Measurements from ENCODE around the gene SYNPR.
A peak's percentile ranks its signal among the peaks of the same experiment; 100 is the strongest.

Gene SYNPR

DNA sequence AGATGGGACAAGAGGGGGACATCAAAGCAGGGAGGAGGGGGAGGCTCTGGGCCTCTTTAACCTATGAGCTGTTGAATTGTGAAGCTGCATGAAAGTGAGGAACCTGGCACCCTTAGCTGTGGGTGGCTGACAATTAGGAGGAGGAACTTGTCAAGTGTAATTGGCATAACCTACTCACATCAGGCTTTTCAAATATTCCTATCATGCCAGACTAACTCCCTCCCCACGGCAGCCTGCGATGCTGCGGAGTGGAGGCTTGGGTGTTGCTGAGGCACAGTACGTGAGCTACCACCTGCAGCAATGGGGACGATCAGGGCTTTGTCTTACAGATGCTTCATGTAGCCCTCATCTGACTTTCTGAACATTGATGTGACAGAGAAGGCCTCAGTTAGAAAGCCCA is 193.7 kb downstream of the SYNPR start:
- DNase-seq (ENCODE audit: low read depth, low spot score): no peak

DNA sequence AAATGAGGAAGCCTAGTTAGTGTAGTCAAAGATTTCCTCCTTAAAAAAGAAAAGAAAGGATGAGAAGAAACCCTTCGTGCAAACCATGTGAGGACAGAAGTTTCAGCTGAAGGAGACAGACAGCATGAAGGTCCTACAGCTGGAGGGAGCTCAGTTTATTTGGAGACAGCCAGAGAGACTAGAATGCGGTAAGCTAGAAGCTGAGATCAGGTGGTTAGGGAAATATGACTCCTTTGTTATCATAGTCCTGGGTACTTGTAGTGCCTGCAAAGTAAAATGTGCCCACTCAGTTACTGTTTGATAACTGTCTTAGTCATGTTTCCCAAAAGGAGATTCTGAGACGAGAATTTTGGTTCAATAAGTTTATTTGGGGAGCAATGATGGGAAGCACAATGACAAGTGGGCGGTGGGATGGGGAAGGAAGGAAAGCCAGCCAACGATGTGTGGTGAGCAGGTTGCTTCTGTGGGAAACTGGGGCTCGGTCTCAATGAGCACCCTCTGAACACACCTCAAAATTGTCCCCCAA is 195.6 kb downstream of the SYNPR start:
- DNase-seq (ENCODE audit: low read depth, low spot score): no peak

DNA sequence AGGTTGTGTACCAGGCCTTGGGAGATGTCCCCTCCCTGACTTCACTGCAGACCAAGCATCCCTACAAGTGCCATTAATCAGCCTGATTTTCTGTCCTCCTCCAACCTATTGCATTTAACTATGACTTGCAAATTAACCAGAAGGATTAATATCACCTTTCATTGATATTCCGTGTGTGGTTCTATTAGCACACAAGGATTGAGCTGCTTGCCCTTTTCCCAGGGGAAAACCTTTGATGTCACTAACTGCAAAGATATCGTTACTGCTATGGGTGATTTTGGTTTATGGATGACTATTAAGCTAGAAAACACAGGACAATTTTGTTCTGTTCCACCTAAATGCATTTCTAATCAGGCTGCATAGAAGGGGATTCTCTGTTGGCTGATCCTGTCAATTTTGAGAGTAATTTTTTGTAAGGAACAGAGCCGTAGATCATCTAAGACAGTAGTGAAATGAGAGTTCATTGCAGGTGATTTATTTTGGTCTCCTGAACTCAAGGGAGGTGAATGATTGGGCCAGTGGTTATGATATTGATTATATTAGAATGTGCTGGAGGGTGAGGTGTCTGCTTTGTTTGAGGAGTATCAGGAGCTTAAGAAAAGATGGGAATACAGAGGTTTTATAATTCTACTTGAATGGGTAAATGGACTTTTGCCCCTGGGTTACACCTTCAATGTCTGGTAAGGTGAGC is 196.9 kb downstream of the SYNPR start:
- DNase-seq (ENCODE audit: low read depth, low spot score): no peak

DNA sequence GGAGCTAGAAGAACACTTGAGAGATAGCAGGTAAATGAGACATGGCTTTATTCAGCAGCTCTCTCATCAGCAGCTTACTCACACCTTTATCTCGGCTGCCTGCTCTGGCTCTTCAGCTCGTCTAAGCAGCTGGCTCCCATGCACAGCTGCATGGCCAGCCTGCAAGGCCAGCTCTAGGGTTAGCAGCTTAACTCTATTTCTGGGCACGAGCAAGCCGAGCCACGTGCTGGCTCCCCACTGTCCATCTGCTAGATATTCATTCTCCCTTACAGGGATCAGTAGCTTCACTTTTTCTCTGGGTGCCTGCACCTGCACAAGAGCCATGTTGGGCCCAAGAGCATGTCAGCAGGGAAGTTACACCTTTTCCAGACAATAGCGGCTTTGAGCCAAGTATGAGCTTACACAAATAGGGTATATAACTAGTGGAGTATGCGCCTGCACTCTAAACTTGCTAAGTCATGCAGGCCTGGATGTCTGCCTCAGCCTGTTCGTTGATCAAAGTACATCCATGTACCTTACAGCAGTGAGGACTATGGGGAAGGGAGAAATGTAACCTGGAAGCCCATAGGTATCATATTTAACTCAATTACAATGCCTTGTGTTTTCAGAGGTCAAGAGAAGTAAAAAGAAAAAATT is 199.5 kb downstream of the SYNPR start:
- no peak for DNase-seq (ENCODE audit: low read depth, low spot score)

DNA sequence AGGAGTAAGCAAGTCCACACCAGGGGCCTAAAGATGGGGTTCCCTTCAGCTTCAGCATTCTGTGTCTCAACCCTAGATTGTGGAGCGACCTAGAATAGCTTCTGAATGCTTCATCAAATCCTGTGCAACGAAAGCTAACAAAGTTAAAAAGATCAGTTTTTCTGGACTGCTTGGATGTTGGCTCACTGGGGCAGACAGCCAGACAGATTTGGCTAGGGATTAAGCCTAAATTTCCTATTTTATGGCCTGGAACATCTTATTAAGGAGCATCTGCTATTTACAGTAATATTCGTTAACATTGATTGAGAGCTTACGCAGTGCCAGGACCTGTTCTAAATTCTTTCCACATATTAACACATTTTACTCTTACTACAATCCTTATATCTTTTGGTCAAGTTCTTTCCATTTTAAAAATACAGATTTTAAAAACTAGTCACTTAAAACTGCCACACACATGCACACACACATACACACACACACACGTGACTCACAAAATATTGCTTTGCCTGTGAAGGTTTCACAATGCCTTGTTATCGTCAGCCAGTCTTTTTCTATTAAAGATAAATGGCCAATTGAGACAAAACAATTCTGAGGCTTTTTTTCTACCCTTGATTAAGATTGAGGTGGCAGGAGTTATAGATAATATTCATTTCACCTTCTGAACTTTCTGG is 201.0 kb downstream of the SYNPR start:
- no peak for DNase-seq (ENCODE audit: low read depth, low spot score)

DNA sequence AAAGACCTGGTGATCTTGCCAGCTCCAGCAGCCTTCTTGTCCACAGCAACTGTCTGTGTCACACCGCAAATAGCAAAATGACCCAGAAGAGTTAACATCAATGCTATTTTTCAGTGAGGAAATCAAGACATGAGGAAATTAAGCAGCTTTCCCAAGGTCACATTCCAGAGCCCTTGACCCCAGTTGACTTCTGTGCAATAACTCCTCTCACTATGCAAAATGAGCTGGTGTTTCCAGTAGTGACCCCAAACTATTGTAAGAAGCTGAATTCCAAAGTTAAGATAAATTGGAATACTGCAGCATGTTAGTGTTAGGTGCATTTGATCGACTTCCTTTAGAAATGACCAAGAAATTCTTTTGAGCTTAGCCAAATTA is 201.5 kb downstream of the SYNPR start:
- DNase-seq (ENCODE audit: low read depth, low spot score): no peak

DNA sequence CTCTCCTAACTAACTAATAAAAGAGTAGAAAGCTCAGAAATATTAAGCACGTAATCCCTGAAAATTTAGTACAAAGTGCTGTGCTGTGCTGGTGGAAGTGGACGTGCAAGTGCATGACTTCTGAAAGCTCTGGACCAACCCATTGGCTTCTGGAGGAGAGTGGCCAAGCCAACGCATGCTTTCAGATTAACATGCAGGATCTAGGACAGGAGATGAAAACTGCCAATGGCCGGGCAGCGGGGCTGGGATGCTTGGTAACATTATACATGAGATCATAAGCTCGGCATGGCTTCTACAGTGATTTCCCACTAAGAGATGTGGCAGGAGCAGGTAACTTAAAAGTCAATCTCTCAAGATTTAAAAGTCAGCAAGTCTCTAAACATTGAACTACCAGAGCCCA is 203.5 kb downstream of the SYNPR start:
- DNase-seq (ENCODE audit: low read depth, low spot score): no peak

DNA sequence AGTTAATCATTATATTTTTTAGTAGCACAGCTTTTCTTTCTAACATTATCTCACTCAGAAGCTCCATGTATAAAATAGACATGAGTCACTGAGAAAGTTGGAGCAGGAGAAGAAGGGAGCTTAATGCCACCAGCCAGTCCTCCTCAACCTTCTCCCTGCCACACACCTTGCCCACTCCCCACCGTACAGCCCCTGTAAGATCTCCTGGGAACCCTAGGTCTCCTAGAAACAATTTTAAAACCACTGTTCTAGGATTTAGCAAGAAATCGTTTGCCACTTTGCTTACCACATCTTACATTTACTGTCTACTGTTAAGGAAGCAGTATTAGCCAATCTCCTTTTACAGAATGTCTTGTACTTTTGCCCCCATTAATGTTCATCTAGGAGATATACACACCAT is 204.2 kb downstream of the SYNPR start:
- DNase-seq (ENCODE audit: low read depth, low spot score): no peak

DNA sequence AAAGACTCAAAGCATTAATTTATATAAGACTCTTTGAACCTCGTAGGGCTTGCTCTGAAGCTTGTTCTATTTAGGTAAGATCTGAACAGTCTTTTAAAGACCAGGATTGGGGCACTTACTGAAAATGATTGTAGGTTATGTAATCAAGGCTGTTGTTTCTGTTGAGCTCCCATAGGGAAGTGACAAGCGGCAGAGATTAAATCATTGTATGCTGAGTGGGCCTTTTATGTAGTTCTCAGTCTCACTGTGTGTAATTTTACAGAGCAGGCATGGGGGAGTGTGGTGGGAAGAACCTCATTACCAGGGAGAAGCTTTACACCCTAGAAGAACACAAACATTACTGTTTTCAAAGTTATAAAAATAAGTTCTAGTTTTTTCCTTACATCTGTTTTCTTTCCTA is 214.4 kb downstream of the SYNPR start:
- DNase-seq (ENCODE audit: low read depth, low spot score): no peak

DNA sequence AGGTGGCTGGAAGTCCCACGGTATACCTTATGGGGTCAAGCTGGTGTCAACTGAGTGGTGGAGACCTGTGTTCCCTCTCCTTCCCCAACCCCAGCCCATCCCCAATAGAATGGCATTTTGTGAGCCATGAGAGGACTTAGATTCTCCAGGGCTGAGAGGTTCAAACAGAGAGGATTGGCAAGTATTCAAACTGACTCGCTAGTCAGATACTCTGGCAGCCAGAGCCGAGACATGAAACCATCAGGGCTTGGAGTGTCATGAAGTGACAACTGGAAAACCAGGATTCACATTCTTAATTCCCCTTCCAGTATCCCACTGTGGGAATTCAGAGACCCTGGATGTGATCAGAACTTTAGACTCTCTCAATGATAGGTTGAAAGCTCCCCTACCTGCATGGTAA is 215.0 kb downstream of the SYNPR start:
- DNase-seq (ENCODE audit: low read depth, low spot score): no peak

DNA sequence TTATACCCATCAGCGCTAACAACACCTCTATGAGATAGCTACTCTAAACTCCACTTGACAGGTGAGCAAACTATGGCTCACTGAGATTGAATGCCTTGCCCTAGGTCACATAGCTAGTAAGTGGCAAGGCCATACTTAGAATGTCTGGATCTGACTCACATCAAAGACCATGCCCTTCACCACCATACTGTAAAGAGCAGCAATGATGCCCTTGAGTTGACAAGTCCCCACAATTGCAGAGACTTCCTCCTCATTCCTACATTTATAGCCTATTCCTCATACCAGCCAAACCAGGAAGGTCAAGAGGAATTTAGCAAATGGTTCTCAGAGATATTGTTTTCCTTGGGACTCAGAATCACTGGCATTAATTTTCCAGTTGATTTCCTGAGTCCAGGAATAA is 216.5 kb downstream of the SYNPR start:
- no peak for DNase-seq (ENCODE audit: low read depth, low spot score)

DNA sequence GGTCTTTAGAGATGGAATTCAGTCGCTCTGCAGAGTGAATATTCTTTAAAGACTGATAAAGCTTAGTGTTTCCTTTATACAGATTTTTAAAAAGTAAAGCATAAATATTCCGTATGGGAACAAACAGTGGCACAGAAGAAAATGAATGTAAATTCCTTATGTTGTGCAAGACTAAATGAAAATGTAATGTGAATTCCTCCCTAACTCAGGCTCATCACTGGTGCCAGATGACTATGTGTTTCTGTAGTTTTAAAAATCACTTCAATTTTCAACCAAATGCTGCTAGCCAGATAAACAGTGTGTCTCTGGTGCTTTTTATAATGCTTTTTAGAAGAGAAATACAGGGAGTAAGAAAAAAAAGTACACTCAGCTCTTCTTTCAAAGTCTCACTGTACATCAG is 219.5 kb downstream of the SYNPR start:
- no peak for DNase-seq (ENCODE audit: low read depth, low spot score)

DNA sequence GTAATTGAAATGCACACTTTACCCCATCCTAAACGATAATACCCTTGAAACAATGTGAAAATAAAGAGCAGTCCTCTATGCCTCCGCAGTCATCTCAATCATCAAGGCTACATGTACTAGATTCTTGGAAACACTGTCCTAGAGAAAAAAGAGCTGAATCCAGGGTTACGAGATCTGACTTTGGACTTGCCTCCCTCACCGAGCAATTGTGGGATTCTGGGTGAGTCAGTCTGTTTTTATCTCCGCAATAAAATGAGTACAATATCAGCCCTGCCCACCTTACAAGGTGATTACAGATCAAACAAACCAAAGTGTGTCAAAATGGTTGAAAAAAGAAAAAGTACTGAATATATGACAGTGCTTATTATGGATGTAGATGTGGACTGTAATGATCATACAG is 222.1 kb downstream of the SYNPR start:
- no peak for DNase-seq (ENCODE audit: low read depth, low spot score)

DNA sequence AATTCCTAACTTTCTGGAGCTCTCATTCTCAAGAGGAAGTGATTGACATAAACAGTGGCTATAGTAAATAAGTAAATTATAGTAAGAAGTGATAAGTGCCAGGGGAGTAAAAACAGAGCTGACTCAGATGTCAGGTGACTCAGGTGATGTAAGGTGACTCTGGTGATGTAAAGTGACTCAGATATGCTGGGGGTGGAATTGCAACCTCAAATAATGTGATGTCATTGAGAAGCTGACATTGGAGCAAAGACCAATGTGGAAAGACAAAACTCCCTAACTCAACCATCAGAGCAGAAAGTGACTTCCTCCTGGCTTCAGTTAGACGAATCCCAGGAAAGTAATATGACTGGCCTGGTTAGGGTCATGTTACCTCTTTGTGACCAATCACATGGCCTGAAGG is 230.2 kb downstream of the SYNPR start:
- no peak for DNase-seq (ENCODE audit: low read depth, low spot score)

DNA sequence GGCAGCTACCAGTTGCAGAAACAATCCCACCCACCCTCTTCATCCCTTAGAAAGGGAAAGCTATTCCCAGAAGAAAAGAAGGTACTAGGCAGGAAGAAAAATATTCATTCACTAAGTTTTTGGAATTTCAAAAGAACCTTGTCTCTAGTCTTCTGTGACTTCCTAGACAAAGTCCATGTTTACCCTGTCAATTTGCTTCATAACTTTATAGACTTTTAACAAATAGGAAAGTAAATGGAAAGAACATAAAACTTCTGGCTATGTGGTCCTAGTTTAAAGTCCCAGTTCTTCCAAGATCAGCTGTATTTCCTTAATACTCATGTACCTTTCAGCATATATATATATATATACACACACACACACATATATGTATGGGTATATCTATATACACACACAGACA is 230.7 kb downstream of the SYNPR start:
- DNase-seq (ENCODE audit: low read depth, low spot score): no peak

DNA sequence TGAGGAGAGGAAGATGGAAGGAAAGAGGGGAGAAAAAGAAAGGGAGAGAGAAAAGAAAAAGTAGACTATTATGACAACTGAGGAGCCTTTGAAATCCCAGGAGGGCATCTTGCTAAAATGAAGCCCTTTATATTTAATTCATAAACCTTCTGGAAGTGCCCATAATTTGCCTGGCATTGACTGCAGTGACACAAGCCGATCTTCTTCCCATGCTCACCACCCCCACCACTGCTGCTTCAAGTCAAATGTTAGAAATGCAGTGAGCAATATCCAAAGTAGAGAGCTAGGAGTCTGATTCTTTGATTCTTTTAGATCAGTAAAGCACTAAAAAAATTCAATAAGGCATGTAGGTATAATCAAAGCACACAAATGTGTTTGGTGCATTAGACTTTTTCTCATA is 235.7 kb downstream of the SYNPR start:
- DNase-seq (ENCODE audit: low read depth, low spot score): no peak

DNA sequence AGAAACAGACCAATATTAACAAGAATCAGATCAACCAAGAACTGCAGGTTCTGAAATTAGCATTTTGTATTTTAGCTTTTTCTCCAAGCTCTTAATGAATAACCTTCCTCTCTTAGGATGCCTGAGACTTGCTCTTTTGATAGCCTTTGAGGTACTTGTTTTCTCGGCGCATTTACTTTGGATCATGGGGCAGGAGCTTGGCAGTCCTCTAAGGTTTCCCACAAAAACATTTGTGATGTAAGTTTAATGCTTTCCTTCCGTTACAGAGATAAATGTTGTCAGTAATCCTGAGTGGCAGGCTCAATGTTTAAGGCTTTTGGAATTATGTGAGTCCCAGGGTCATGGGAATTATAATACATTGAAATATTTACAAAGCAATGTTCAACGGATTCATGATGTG is 236.6 kb downstream of the SYNPR start:
- DNase-seq (ENCODE audit: low read depth, low spot score): no peak

DNA sequence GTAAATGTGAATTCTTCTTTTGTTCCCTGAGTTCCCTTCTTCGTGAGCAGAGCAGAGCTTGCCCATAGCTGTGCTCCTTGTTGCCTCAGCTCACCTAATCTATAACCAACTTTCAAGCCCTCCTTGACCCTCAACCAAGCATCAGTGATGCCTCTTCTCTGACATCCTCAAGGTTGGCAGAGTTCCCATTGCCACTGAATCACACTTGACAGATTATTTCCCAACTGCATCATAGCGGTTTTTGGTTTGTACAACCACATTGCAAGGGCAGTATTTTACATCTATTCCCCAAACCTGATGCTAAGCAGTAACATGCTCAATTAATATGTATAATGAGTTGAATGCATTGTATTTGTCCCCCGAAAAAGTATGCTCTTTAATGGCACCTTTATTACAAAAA is 241.3 kb downstream of the SYNPR start:
- DNase-seq (ENCODE audit: low read depth, low spot score): no peak

DNA sequence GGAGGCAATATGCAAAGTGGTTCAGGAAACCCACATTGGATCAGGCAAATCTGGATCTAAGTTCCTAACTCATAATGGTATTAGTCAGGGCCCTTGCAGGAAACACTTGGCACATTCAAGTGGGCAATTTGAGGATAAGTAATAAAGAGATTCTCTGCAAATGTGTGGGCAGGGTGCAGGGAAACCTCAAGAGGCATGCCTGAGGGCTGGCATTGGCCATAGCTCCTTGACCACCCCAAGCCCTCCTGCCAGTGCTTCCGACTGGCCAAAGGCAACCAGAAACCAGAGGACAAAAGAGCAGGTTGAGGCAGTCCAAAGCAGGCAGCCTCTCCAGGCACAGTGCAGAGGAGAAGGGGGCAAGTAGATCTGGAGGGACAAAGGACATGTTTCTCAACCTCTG is 243.5 kb downstream of the SYNPR start:
- DNase-seq (ENCODE audit: low read depth, low spot score): no peak

DNA sequence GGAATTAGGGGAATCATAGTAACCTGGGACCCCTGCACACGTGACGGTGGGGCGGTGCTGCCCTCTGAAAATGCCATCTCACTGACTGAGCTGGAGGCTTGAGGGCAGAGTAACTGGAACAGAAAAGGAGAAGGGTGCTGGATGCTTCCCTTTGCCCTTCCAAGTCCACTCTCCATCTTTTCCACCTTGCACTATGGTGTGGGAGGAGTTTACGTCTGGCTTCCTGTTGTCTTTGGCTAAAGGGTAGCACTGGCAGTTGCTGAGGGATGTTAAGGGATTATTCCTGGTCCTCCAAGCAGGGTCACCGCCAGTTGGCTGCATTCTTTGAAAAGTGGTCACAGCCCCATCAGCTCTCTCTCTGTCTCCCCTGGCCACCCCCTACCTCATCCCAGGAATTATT is 245.0 kb downstream of the SYNPR start:
- peak; percentile 8 for DNase-seq (ENCODE audit: low read depth, low spot score)

DNA sequence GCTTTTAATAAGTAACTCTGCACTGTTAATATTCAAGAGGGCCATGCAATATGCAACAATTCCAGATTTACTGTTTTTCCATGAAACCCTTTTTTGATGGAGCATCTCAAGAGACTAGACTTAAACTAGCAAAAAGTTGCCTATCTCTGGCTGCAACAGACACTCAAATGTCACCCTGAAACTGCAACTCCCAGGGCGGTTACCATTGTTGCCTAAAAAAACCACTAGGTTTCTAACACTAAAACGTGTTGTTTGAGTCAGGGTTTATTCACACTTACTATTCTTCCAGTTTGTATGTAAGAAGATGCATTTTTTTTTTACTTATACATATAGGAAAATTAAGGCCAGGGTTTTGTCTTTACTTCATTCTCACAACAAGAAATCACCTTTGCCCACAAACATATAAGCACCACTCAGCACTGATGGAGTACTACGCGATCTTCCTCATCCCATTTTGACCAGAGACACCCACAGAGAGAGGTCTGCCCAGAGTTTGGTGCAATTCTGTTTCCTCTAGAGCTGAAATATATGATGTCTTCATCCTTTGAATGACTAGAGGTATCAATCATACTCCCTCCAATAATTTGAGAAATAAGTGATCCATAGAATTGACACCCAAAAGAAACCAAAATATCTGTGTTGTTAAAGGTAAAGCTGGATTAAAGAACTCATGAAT is 250.4 kb downstream of the SYNPR start:
- DNase-seq (ENCODE audit: low read depth, low spot score): no peak

DNA sequence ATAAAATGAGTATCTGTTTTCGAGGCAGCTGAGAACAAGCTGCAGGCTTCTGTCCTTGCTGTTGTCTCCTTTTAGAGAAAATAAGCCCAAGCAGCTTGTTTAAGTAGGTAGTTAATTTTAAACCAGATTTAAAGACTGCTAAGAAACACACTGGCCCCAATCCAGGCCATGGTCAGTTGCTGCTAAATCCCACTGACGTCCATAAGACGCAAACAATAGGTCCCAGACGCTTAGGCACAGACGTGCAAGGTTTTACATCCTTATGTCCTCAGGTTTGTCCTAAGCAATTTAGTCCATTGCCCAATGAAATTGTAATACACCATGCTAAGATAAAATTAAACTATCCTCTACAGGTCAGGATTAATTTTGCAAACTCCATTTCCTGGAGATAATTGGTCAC is 254.4 kb downstream of the SYNPR start:
- DNase-seq (ENCODE audit: low read depth, low spot score): no peak

DNA sequence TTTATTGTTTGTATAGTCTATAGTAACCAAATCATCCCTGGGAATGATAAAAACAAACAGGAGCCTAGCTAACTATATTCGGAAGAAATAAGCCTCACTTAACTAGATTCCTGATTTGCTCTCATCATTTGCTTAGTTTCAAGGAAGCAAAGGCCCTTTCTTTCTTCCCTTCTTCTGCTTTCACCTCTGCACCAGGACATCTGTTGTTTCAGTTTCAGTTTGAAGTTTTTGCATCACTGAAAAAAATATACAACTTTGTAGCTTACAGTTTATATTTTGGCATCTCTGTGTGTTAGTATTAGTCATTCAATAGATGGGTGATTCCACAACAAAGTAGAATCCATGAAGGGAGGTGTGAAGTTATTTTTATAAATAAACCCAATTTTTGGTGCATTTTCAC is 260.8 kb downstream of the SYNPR start:
- no peak for DNase-seq (ENCODE audit: low read depth, low spot score)
